K562 (cell line): ENCODE data around the gene FAHD2A. TPM values are rescaled to one million over a fixed set of nuclear protein-coding genes. Genes with fewer than 3 reads are reported as not detected.

Source experiments
- MGA ChIP-seq: fragments of 450-650 bp; IDR thresholded peaks from 2 replicates; pipeline ENCODE4 v1.6.1; 2016; ENCODE audit warnings: mild to moderate bottlenecking, moderate library complexity
- POLR2AphosphoS5 ChIP-seq: IDR thresholded peaks from 2 replicates; pipeline ENCODE4 v1.6.1; 2011; ENCODE audit warnings: mild to moderate bottlenecking, low read depth, low read length, moderate library complexity; ENCODE audit not compliant: control insufficient read depth, insufficient read depth
- RFX5 ChIP-seq: IDR thresholded peaks from 2 replicates; pipeline ENCODE4 v1.6.1; 2011; ENCODE audit warnings: low read depth, mild to moderate bottlenecking, improper control_type of control experiment, low read length
- UBTF ChIP-seq, 2 experiments: IDR thresholded peaks; 2 replicates each; pipeline ENCODE4 v1.6.1; 2012; ENCODE audit warnings: improper control_type of control experiment in 2 of 2, low read depth in 2 of 2, low read length in 2 of 2, borderline replicate concordance in 1 of 2
- ZBTB11 ChIP-seq, 3 experiments: fragments of 200-800 bp in 1 of 3; fragments of 250-450 bp in 1 of 3; fragments of 450-650 bp in 1 of 3; sonication (Bioruptor Pico) in 1 of 3; sonication (Bioruptor generic) in 1 of 3; formaldehyde crosslinking in 1 of 3; IDR thresholded peaks; 2 replicates each; pipeline versions ENCODE4 v1.6.1 to v1.8.0; 2016 to 2022; ENCODE audit warnings: mild to moderate bottlenecking in 2 of 3, missing genetic modification characterization in 2 of 3, missing compliant biosample characterization in 1 of 3, moderate library complexity in 1 of 3
- polyA plus RNA-seq, 8 experiments: library from polyadenylated mRNA; depleted of rRNA in 4 of 8; stranded (reverse) in 5 of 8; unstranded in 3 of 8; fragments of >200 nt; fragmentation: Nextera tagmentation in 2 of 8; fragmentation: Illumina TruSeq in 1 of 8; extraction: Ambion mirVana in 2 of 8; extraction: Trizol in 1 of 8; gene quantifications; 2 replicates each; pipeline versions ENCODE4 v1.2.1 to v1.2.3, GENCODE V29; 2011 to 2014; ENCODE audit warnings: inconsistent platforms in 1 of 8, missing spikeins in 1 of 8
- total RNA-seq, 7 experiments: library from RNA; depleted of rRNA in 6 of 7; stranded (reverse); fragments of >200 nt in 6 of 7; fragmentation: Illumina TruSeq in 2 of 7; extraction: Trizol in 2 of 7; gene quantifications; 2 replicates each; pipeline versions ENCODE4 v1.2.1 to v1.2.3, GENCODE V29; 2011 to 2021; ENCODE audit warnings: low replicate concordance in 1 of 7

The FAHD2A gene
- total and polyA plus RNA-seq, 9 of the 15 experiments (the other 6 are each of a cell fraction or from before 2014, with no cell fraction given), result 13.8 to 41.0 (median 30.4) TPM

GRCh38 chr2:95402370-95403203 is at the start of gene FAHD2A (continued):
- TF ChIP-seq UBTF (IDR thresholded peaks at IDR 0.05; ENCODE audit: borderline replicate concordance in 1 of 2, low read depth in 2 of 2, low read length in 2 of 2) (peak in 1 of 2 experiments; percentile 37; a peak in 1 of 4 replicates), POLR2AphosphoS5 (0 out of 2 replicates have a peak, but pooled peaks have one; percentile 46), RFX5 (0 out of 2 replicates have a peak, but pooled peaks have one; percentile 27), MGA (peak; percentile 35; the same call in 1 of the 2 replicates), ZBTB11 (CRISPR knock-in tag; IDR thresholded peaks at IDR 0.05) (no peak)
